ENCODE results near the gene CSNK1A1L. TPM values are rescaled to one million over a fixed set of nuclear protein-coding genes. Genes with fewer than 3 reads are reported as not detected.

The CSNK1A1L gene
- total RNA-seq (2022; extraction: Qiagen RNA extraction): not detected in 5 replicates

GRCh38 chr13:37105251-37105714 is at the start of gene CSNK1A1L:
CSNK1A1L (minus strand) TSS chr13:37105664; CDS start chr13:37105256, 408 bp downstream.

GRCh38 chr13:37058910-37059847 is 46.3 kb downstream of the CSNK1A1L start, which contains the start of gene SUPT20H:
SUPT20H (minus strand) TSS chr13:37059688; CDS start chr13:37051490, 8,198 bp downstream.

Other genes starting within 250 kb of the CSNK1A1L start
- gene SMAD9, start 185.4 kb downstream of the CSNK1A1L start, total RNA-seq (2022; extraction: Qiagen RNA extraction): 0.08 to 0.19 TPM (median 0.14 TPM) in 5 replicates
- 34.0 to 40.4 TPM (median 35.9 TPM) in 5 replicates for gene ALG5, start 106.3 kb downstream of the CSNK1A1L start, total RNA-seq (2022; extraction: Qiagen RNA extraction)
- gene EXOSC8, start 104.9 kb downstream of the CSNK1A1L start, total RNA-seq (2022; extraction: Qiagen RNA extraction): 25.5 to 42.5 TPM (median 29.7 TPM) in 5 replicates
- gene SUPT20H, start 46.0 kb downstream of the CSNK1A1L start, total RNA-seq (2022; extraction: Qiagen RNA extraction): 19.1 to 26.3 TPM (median 20.5 TPM) in 5 replicates